Left lung (tissue), 10 donors: ENCODE data around the gene CAPSL. TPM values are rescaled to one million over a fixed set of nuclear protein-coding genes. Genes with fewer than 3 reads are reported as not detected.

ENCODE experiments used
- ATAC-seq: fragments of 200-7000 bp; cut with Tn5 transposase; one replicate; pipeline ENCODE4 v1.9.1; 2020; ENCODE audit warnings: moderate library complexity
- DNase-seq, 4 donors: peaks; one replicate each; pipeline ENCODE4 v3.0.0-alpha.2; 2013 to 2020
- H3K27ac ChIP-seq, 2 donors: fragments of 200-600 bp; sonication (generic) in 1 of 2; one replicate each; pipeline versions ENCODE4 v1.5.0 to v1.8.0; 2020 to 2021
- H3K27me3 ChIP-seq, 2 donors: fragments of 200-600 bp; sonication (generic) in 1 of 2; one replicate each; pipeline versions ENCODE4 v1.5.0 to v1.8.0; 2020 to 2021
- H3K36me3 ChIP-seq, 2 donors: fragments of 200-600 bp; sonication (generic) in 1 of 2; one replicate each; pipeline versions ENCODE4 v1.5.0 to v1.8.0; 2020 to 2021
- H3K4me1 ChIP-seq, 2 donors: fragments of 200-600 bp; one replicate each; pipeline ENCODE4 v1.8.0; 2021
- H3K4me3 ChIP-seq, 2 donors: fragments of 200-600 bp; sonication (generic) in 1 of 2; one replicate each; pipeline versions ENCODE4 v1.5.0 to v1.8.0; 2020 to 2021; ENCODE audit warnings: mild to moderate bottlenecking in 1 of 2
- H3K9me3 ChIP-seq, 2 donors: fragments of 200-600 bp; sonication (generic) in 1 of 2; one replicate each; pipeline versions ENCODE4 v1.5.0 to v1.8.0; 2020 to 2021
- CTCF ChIP-seq, 2 donors: fragments of 200-600 bp; sonication (generic) in 1 of 2; IDR thresholded peaks; one replicate each; pipeline versions ENCODE4 v1.5.0 to v1.8.0; 2021; ENCODE audit warnings: antibody characterized with exemption in 2 of 2
- intact Hi-C, 2 donors: fragments of 100-400 bp; cut with DNase I; formaldehyde crosslinking; loops; one replicate each; pipeline versions ENCODE4 v1.11.2 to v1.14.2; 2022
- polyA plus RNA-seq, 6 donors: library from polyadenylated mRNA; unstranded; fragments of 120-200 nt; gene quantifications; one replicate each; pipeline ENCODE4 v1.2.1, GENCODE V29; 2013; ENCODE audit not compliant: insufficient read length in 6 of 6
- total RNA-seq, 2 donors: library from RNA; stranded (reverse); fragmentation: NEBNext Ultra II Directional; extraction: Animal tissue kit (Norgen Biotek cat#: 25700); gene quantifications; one replicate each; pipeline ENCODE4 v1.2.1, GENCODE V29; 2021
- donor health status: DM: no; HTN: yes; CAD: no.
- donor health status: DM: no; HTN: no; CAD: no.

Gene CAPSL
- total and polyA plus RNA-seq, 8 donors: 2.0 to 12.0 (median 6.9) TPM; not detected in 1

- DNase-seq (no peak), ATAC-seq (peak; percentile 84)
- no peaks in the 10 kb centered on the region for H3K27me3 ChIP-seq
- no peak overlapping the region for H3K4me3 ChIP-seq
- peaks cover 0 to 13% of the 10 kb centered on the region in 2 donors for H3K4me1 ChIP-seq
- no peaks in the 10 kb centered on the region for H3K9me3 ChIP-seq
- H3K27ac ChIP-seq: peak overlapping the region in 1 of 2 donors; percentile 29
- intact Hi-C loops: no loop called here
- H3K36me3 ChIP-seq: no peaks in the 10 kb centered on the region
- TF ChIP-seq CTCF (IDR thresholded peaks at IDR 0.05): no peak
Observed at GRCh38 chr5:35884191-35884769, 54.1 kb downstream of the CAPSL start.

GRCh38 chr5:35881758-35882157, 56.7 kb downstream of the CAPSL start:
- no peak for ATAC-seq
- DNase-seq: no peak

GRCh38 chr5:35880156-35880555, 58.3 kb downstream of the CAPSL start:
- no peaks in the 10 kb centered on the region for H3K27me3 ChIP-seq
- H3K27ac ChIP-seq: no peak overlapping the region
- intact Hi-C loops: no loop called here
- no peak overlapping the region for H3K4me3 ChIP-seq
- H3K36me3 ChIP-seq: peaks cover 0 to 26% of the 10 kb centered on the region in 2 donors
- H3K9me3 ChIP-seq: no peaks in the 10 kb centered on the region
- no peak for DNase-seq
- peaks cover 4 to 13% of the 10 kb centered on the region in 2 donors for H3K4me1 ChIP-seq
- no peak for ATAC-seq
- no peak for TF ChIP-seq CTCF (IDR thresholded peaks at IDR 0.05)

More at GRCh38 chr5:35881758-35882157, 56.7 kb downstream of the CAPSL start:
- H3K27me3 ChIP-seq: no peaks in the 10 kb centered on the region
- TF ChIP-seq CTCF (IDR thresholded peaks at IDR 0.05): no peak
- intact Hi-C loops: no loop called here
- peak overlapping the region in 1 of 2 donors; percentile 28 for H3K27ac ChIP-seq
- peaks cover 1 to 13% of the 10 kb centered on the region in 2 donors for H3K4me1 ChIP-seq
- no peak overlapping the region for H3K4me3 ChIP-seq
- peaks cover 0 to 11% of the 10 kb centered on the region in 2 donors for H3K36me3 ChIP-seq
- H3K9me3 ChIP-seq: no peaks in the 10 kb centered on the region

GRCh38 chr5:35879649-35880048, 58.8 kb downstream of the CAPSL start:
- ATAC-seq: no peak
- peaks cover 4 to 13% of the 10 kb centered on the region in 2 donors for H3K4me1 ChIP-seq

GRCh38 chr5:35879096-35879495, 59.3 kb downstream of the CAPSL start:
- no peak for ATAC-seq
- H3K4me3 ChIP-seq: no peak overlapping the region

More at GRCh38 chr5:35879649-35880048, 58.8 kb downstream of the CAPSL start:
- Histone ChIP-seq H3K9me3 (no peaks in the 10 kb centered on the region), H3K36me3 (peaks cover 0 to 30% of the 10 kb centered on the region in 2 donors), H3K4me3 (no peak overlapping the region), H3K27ac (no peak overlapping the region), H3K27me3 (no peaks in the 10 kb centered on the region)
- intact Hi-C loops: no loop called here
- TF ChIP-seq CTCF (IDR thresholded peaks at IDR 0.05): no peak
- DNase-seq: no peak

More at GRCh38 chr5:35879096-35879495, 59.3 kb downstream of the CAPSL start:
- Histone ChIP-seq H3K4me1 (peaks cover 4 to 13% of the 10 kb centered on the region in 2 donors), H3K27ac (no peak overlapping the region), H3K36me3 (peaks cover 0 to 36% of the 10 kb centered on the region in 2 donors), H3K27me3 (no peaks in the 10 kb centered on the region), H3K9me3 (no peaks in the 10 kb centered on the region)
- no peak for DNase-seq
- intact Hi-C loops: no loop called here
- TF ChIP-seq CTCF (IDR thresholded peaks at IDR 0.05): no peak
